NCI-H1694 treated with DMSO at 0.1 percent for 48 hours (cell line): ENCODE results near the gene PDZD7.

Experiments used
- DNase-seq: peaks from one replicate; lab custom pipeline; 2025; lab: John Stamatoyannopoulos, UW

The PDZD7 gene

DNA sequence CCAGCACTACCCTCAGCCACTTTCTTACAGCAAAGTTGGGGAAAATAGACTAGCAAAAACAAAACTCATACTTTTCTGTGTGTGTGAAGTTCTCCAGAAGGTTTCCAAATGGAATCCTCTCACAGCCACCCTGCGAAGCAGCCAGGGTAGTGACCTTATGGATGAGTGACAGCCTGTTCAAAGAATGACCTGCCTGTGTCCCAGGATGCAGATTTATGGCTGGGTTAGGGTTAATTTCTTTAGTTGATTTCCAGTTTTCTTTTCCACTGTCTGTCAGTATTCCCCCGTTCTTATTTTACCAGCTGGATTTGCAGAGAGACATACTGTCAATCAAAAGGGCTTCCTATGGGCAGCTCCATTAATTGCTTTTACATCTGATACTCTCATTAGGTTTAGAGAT, 64.0 kb downstream of the PDZD7 start:
- DNase-seq, result no peak

DNA sequence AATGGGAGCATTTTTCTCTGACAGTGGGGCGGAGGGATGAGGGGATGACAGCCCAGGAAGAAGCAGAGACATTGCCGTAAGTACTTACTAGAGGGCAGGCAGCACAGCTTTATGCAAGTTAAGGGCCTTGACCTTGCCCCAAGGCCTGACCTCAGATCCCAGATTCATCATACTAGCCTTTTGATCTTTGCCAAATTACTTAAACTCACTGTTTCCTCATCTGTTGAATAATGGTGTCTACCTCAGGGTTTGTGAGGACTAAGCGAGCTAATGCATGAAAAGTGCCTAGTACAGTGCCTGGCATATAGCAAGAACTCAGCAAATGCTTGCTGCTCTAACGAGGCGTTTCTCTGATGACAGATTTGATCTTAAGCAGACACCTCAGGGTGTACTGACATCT, 65.1 kb downstream of the PDZD7 start:
- DNase-seq, result no peak

DNA sequence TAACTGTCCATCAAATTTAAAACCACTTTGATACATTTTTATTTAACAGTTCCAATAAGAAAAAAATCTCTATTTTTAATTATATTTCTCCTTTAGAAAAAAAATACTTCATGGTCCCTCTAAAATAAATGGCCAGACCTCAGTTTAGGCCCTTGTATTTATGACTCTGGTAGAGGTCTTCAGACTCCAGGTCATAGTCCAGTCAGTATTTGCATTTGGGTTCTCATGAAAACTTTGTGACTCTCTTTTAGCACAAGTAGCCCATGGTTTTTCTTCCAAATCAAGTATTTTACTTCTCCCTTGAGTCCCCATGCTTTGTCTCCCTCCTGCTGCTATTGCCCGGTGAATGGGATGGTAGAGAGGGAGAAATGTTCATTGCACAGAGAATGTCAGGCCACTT, 67.1 kb downstream of the PDZD7 start:
- no peak for DNase-seq

DNA sequence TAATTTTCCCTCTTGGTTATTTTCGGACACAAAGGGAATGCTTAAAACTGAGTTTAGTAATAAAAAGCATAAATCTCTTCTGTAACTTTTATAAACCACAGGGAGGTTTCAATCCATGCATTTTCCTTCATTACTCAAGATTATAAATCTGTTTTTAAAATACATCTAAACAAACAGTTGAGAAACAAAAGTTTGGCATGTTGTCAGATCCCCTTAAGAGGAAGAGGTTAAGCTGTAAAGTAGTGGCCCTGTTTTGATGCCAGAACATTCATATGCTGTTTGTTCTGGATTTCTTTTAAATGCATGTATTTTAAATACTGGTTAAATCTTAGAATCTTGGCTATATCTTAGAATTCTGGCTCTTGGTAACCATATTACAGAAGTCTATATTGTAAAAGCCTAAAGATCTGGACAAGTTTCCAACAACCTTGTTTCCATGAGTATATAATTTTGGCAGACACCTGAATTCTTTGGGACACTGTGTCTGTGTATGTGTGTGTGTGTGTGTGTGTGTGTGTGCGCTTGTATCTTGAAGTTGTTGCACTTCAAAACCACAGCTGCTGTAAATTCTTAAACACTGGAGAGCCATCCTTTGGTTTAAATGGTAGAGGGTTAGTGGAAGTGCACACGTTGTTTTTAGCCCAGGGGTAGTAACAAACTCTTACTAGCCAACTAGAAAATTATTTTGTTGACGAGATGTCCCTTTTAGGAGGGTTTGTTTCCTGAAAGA, 68.4 kb downstream of the PDZD7 start:
- no peak for DNase-seq

DNA sequence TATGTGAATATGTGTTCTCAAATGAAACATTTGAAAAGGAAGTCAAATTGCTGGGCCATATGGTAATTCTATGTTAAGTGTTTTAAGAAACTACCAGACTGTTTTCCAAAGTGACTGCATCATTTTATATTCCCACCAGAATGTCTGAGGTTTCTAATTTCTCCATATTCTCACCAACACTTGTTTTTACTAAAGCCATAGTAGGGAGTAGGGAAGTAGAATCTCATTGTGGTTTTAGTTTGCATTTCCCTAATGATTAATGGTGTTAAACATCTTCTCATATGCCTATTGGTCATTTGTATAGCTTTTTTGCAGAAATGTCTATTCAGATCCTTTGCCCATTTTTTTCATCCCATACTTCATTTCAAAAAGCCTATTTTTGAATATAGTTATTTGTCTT, 70.7 kb downstream of the PDZD7 start:
- no peak for DNase-seq
